ENCODE data around the gene CENPU.
"Not testable (repeated sequence)": the region's sequence is repeated elsewhere in the genome, so short reads cannot be mapped to it uniquely, and the experiment has no call there.

The CENPU gene, protein sequence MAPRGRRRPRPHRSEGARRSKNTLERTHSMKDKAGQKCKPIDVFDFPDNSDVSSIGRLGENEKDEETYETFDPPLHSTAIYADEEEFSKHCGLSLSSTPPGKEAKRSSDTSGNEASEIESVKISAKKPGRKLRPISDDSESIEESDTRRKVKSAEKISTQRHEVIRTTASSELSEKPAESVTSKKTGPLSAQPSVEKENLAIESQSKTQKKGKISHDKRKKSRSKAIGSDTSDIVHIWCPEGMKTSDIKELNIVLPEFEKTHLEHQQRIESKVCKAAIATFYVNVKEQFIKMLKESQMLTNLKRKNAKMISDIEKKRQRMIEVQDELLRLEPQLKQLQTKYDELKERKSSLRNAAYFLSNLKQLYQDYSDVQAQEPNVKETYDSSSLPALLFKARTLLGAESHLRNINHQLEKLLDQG

DNA sequence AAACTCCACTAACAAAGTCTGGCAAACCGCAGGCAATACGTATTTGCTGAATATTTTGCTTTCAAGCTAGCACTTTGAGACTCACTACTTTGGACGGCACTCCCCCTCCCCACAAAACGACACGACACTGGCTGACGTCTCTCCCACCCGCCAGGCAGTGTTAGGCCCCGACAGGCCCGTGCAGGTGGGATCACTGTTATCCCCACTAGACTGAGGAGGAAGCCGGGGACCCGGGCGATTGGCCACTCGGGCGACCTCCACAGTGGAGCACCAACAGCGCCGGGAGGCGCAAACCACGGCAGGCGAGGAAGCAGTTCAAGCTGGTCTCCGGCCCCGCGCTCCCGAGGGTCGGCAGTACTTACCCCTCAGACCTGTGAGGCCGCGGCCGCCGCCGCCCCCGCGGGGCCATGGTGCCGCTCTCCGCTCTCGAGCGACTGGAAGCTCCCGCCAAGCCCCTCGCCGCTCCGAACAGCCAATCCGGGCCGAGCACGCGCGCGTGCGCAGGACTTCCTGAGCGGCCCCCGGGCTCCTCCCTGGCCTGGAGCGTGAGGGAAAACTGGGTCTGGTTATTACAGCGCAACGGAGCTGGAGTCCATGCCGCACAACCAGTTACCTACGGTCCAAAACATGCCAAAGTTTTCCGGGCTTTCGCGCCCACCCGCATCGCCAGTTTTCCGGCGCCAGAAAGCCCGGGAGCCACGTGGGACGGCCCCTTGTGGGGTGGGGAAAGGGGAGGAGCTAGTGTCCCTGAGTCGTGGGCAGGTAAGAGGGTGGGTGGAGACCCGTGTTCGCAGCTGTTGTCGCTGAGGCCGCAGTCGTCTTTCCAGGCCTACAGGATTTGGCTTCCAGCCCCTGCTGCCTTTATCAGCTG is at the start of gene CENPU:
CENPU (minus strand) TSS at position 443 of the 871 bp plus-strand sequence; CDS start at position 409, 34 bp downstream.
- in situ Hi-C loops (cut with HindIII; ENCODE audit: low sequenced_read_pairs) = no loop called here
- TF ChIP-seq, protein P1, sequence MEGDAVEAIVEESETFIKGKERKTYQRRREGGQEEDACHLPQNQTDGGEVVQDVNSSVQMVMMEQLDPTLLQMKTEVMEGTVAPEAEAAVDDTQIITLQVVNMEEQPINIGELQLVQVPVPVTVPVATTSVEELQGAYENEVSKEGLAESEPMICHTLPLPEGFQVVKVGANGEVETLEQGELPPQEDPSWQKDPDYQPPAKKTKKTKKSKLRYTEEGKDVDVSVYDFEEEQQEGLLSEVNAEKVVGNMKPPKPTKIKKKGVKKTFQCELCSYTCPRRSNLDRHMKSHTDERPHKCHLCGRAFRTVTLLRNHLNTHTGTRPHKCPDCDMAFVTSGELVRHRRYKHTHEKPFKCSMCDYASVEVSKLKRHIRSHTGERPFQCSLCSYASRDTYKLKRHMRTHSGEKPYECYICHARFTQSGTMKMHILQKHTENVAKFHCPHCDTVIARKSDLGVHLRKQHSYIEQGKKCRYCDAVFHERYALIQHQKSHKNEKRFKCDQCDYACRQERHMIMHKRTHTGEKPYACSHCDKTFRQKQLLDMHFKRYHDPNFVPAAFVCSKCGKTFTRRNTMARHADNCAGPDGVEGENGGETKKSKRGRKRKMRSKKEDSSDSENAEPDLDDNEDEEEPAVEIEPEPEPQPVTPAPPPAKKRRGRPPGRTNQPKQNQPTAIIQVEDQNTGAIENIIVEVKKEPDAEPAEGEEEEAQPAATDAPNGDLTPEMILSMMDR (IDR thresholded peaks at IDR 0.05; ENCODE audit: low read depth, low read length, missing control alignments) = no peak
- peak within 1 kb of the TSS; percentile 85 for H3K4me3 ChIP-seq (ENCODE audit: low read depth, low read length)
- peak; percentile 97 for DNase-seq (ENCODE audit: low read depth)

DNA sequence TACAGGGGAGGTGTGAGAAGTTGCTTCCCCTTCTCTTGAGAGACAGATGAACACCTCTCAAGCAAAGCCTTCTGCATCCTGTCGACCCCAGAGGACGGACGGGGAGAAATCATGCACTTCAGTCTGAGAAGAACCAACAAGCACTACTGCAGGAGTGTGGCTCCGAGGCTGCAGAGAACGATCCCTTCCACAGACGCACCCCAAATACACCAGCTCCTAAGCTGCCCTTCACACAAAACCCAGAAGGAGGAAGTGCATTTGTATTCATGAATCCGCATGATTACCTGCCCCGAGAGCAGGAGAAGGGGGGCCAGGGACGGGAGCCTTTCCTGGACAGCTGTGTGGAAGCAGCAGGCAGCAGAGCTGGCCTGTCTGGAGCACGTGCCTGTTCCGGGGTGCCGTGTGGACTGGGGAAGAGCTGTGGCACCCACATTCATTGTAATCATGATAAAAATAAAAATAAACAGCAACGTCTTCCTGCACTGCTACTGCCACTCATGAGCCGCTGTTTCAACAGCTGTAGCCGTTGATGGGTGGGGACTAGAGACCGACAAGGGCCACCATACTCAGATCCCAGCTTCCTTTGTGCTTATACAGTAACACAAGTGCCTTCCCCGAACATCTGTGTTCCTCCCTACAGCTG is 49.0 kb upstream of the CENPU start:
- H3K4me3 ChIP-seq (ENCODE audit: low read depth, low read length) = no peak overlapping the region
- in situ Hi-C loops (cut with HindIII; ENCODE audit: low sequenced_read_pairs) = no loop called here
- TF ChIP-seq, protein P1 (IDR thresholded peaks at IDR 0.05; ENCODE audit: low read depth, low read length, missing control alignments) = no peak
- DNase-seq (ENCODE audit: low read depth) = no peak

DNA sequence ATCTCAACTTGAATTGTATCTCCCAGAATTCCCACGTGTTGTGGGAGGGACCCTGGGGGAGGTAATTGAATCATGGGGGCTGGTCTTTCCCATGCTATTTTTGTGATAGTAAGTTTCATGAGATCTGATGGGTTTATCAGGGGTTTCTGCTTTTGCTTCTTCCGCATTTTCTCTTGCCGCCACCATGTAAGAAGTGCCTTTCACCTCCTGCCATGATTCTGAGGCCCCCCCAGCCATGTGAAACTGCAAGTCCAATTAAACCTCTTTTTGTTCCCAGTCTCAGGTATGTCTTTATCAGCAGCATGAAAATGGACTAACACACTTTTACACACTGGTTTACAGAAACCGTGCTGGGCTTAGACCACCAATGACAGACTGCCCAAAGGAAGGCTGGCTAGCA is 45.3 kb upstream of the CENPU start:
- in situ Hi-C loops (cut with HindIII; ENCODE audit: low sequenced_read_pairs); H3K4me3 ChIP-seq (ENCODE audit: low read depth, low read length): not testable (repeated sequence)

DNA sequence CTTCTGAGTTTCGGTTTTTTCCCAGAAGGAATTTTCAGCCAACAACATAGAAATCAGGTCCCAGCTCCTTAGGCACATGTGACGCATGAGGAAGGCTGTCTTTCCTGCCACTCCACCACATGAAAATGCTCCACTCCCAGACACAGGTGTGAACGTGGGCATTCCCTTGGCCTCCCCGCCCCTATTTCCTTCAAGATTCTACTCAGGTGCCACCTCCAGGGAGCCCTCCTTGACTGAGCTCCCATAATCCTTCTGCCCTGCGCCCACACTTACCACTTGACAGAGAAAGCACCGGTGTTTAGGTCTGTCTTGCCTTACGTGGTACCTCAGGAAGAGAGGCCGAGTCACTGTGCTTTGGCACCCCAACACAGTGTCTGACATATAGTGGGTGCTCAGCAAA is 44.4 kb upstream of the CENPU start:
- DNase-seq (ENCODE audit: low read depth) = no peak
- TF ChIP-seq, protein P1 (IDR thresholded peaks at IDR 0.05; ENCODE audit: low read depth, low read length, missing control alignments) = no peak
- in situ Hi-C loops (cut with HindIII; ENCODE audit: low sequenced_read_pairs) = no loop called here
- H3K4me3 ChIP-seq (ENCODE audit: low read depth, low read length) = no peak overlapping the region

More for the DNA sequence above, 45.3 kb upstream of the CENPU start:
- not testable (repeated sequence) for DNase-seq (ENCODE audit: low read depth)

DNA sequence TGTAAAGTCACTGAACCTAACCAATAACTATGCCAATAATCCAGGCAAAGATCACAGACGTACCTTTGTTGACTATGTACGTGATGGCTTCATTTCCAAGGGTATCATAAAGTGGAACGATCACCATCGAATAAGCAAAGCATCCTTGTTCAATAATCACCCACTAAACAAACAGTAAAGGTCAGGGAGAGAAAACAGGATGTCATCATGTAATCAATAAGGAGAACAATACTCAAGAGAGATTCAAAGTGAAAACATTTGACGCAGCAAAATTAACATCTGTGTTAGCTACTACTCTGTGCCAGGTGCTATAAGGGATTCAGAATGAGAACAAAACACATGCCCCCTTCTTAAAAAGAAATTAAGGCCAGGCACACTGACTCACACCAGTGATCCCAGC is 42.9 kb upstream of the CENPU start:
- in situ Hi-C loops (cut with HindIII; ENCODE audit: low sequenced_read_pairs) = no loop called here
- TF ChIP-seq, protein P1 (IDR thresholded peaks at IDR 0.05; ENCODE audit: low read depth, low read length, missing control alignments) = no peak
- no peak overlapping the region for H3K4me3 ChIP-seq (ENCODE audit: low read depth, low read length)
- DNase-seq (ENCODE audit: low read depth) = no peak

DNA sequence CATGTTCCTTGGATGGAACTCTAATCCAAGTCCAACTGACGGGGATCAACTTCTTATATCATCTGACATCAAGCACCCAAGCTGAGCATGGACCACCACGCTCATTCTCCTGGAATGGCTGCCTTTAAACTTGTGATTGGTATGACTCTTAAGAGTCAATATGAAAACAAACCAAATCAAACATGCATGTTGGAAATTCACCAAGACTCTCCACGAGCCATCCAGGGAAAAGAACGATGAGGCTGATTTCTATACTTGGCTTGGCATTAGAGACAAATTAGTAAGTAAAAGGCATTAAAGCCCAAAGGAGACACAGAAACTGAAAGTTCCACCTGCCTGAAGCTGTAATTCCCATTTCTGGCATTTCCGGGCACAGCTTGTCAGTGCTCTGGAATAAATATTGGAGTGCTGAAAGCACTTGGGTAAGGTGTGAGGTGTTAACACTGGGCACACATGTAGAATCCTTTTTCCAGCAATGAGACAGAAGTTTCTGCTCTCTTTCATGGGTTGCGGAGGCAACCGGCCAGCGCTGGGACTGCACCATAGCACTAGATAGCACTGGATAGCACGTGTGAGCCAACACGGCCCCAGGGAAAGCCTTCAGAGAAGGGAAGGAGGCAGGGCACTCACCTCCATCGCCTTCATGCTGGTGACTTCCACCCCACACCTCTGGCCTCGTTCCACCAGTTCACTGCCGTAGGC is 42.1 kb upstream of the CENPU start:
- no peak overlapping the region for H3K4me3 ChIP-seq (ENCODE audit: low read depth, low read length)
- TF ChIP-seq, protein P1 (IDR thresholded peaks at IDR 0.05; ENCODE audit: low read depth, low read length, missing control alignments) = no peak
- in situ Hi-C loops (cut with HindIII; ENCODE audit: low sequenced_read_pairs) = no loop called here
- DNase-seq (ENCODE audit: low read depth) = no peak
